H54 (cell line): ENCODE results near the gene CFAP157.

Experiments
- DNase-seq: peaks from one replicate; pipeline ENCODE4 v3.0.0; 2011; ENCODE audit warnings: low spot score, mixed read lengths; ENCODE audit not compliant: insufficient read length
- FAIRE-seq: peaks from 3 replicates; lab custom pipeline; 2011; peaks lifted over from hg19 to GRCh38; lab: Jason Lieb, UNC
- POLR2A ChIP-seq: IDR thresholded peaks from 2 replicates; pipeline ENCODE4 v1.6.1; 2011; ENCODE audit warnings: low read depth, mild to moderate bottlenecking, low read length

The CFAP157 gene

GRCh38 chr9:127682351-127683136 is 24.2 kb upstream of the CFAP157 start:
- FAIRE-seq (no peak), DNase-seq (no peak)
- TF ChIP-seq POLR2A, result no peak

- no peak for FAIRE-seq
- DNase-seq, result peak; percentile 73
- no peak for TF ChIP-seq POLR2A
These were observed 23.1 kb upstream of the CFAP157 start for GRCh38 chr9:127683723-127684122.

DNA sequence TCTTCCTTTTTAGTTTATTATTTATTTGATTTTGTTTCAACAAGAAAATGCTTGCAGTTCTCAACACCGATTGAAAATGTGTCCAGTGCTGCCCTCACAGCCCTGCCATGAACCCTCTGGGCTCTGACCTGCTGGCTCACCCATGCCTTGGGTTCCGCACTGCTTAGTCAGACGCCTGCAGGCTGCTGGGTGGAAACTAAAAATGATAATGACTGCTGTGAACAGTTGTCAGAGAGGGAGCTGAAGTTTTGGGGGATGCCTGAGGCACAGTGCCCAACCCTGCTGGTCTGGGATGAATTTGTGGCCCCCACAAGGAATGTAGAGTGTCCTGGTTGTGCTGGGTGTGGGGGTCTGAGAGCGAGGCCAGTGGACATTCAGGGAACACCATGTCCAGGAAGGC is 22.2 kb upstream of the CFAP157 start:
- DNase-seq (peak; percentile 93), FAIRE-seq (peak; percentile 65)
- no peak for TF ChIP-seq POLR2A

- DNase-seq, result no peak
- no peak for FAIRE-seq
- TF ChIP-seq POLR2A, result no peak
These were observed 20.1 kb upstream of the CFAP157 start for GRCh38 chr9:127686461-127687393.

GRCh38 chr9:127689329-127690000 is 17.3 kb upstream of the CFAP157 start:
- no peak for TF ChIP-seq POLR2A
- no peak for FAIRE-seq
- DNase-seq, result no peak

- DNase-seq, result no peak
- FAIRE-seq, result no peak
- no peak for TF ChIP-seq POLR2A
These were observed 16.1 kb upstream of the CFAP157 start for GRCh38 chr9:127690735-127691134.

- TF ChIP-seq POLR2A, result no peak
- FAIRE-seq (no peak), DNase-seq (no peak)
These were observed 14.7 kb upstream of the CFAP157 start for GRCh38 chr9:127692071-127692470.

GRCh38 chr9:127693143-127693542 is 13.6 kb upstream of the CFAP157 start:
- no peak for TF ChIP-seq POLR2A
- FAIRE-seq (no peak), DNase-seq (no peak)

GRCh38 chr9:127693697-127694096 is 13.1 kb upstream of the CFAP157 start:
- no peak for DNase-seq
- no peak for FAIRE-seq
- no peak for TF ChIP-seq POLR2A

GRCh38 chr9:127694890-127695720 is 11.7 kb upstream of the CFAP157 start:
- TF ChIP-seq POLR2A, result no peak
- no peak for FAIRE-seq
- DNase-seq, result no peak

- no peak for TF ChIP-seq POLR2A
- DNase-seq (no peak), FAIRE-seq (no peak)
These were observed 9.2 kb upstream of the CFAP157 start for GRCh38 chr9:127697575-127697974.

- FAIRE-seq (no peak), DNase-seq (no peak)
- TF ChIP-seq POLR2A, result no peak
These were observed 8.4 kb upstream of the CFAP157 start for GRCh38 chr9:127698386-127698785.

- DNase-seq, result no peak
- FAIRE-seq, result no peak
- TF ChIP-seq POLR2A, result no peak
These were observed 7.7 kb upstream of the CFAP157 start for GRCh38 chr9:127698985-127699670.
